Stomach (tissue), 9 donors: ENCODE data around the gene CCSAP. TPM values are rescaled to one million over a fixed set of nuclear protein-coding genes. Genes with fewer than 3 reads are reported as not detected.
"Not testable (repeated sequence)": the region's sequence is repeated elsewhere in the genome, so short reads cannot be mapped to it uniquely, and the experiment has no call there.

Source experiments
- DNase-seq, 2 donors: peaks; one replicate each; pipeline versions ENCODE4 v3.0.0 to v3.0.0-alpha.2; 2013 to 2019
- H3K27ac ChIP-seq, 5 donors: fragments of 200-600 bp in 4 of 5; sonication (generic) in 4 of 5; one replicate each; pipeline ENCODE4 v1.5.1; 2013 to 2019; ENCODE audit warnings: mild to moderate bottlenecking in 1 of 5, moderate library complexity in 1 of 5
- H3K27me3 ChIP-seq, 3 donors: fragments of 200-600 bp; sonication (generic); one replicate each; pipeline ENCODE4 v1.5.1; 2017 to 2019; ENCODE audit warnings: mixed run types in 1 of 3
- H3K36me3 ChIP-seq, 4 donors: fragments of 200-600 bp; sonication (generic); 1 replicate in 3 of 4; 2 replicates in 1 of 4; pipeline ENCODE4 v1.5.1; 2016 to 2019
- H3K4me1 ChIP-seq, 4 donors: fragments of 200-600 bp; sonication (generic); one replicate each; pipeline ENCODE4 v1.5.1; 2016 to 2019
- H3K4me3 ChIP-seq, 4 donors: fragments of 200-600 bp; sonication (generic) in 3 of 4; one replicate each; pipeline ENCODE4 v1.5.1; 2016 to 2019; ENCODE audit warnings: mild to moderate bottlenecking in 1 of 4
- H3K9me3 ChIP-seq, 4 donors: fragments of 200-600 bp; sonication (generic); one replicate each; pipeline ENCODE4 v1.5.1; 2016 to 2019
- EP300 ChIP-seq: sonication (generic); formaldehyde crosslinking; IDR thresholded peaks from one replicate; pipeline ENCODE4 v1.6.1; 2017; ENCODE audit warnings: antibody characterized with exemption
- POLR2A ChIP-seq, 4 donors: fragments of 450-650 bp; IDR thresholded peaks; one replicate each; pipeline ENCODE4 v1.6.1; 2016; ENCODE audit warnings: antibody characterized with exemption in 4 of 4, control low read depth in 2 of 4, mild to moderate bottlenecking in 1 of 4, moderate library complexity in 1 of 4
- POLR2AphosphoS5 ChIP-seq, 3 donors: sonication (generic); formaldehyde crosslinking; IDR thresholded peaks; one replicate each; pipeline ENCODE4 v1.6.1; 2016; ENCODE audit warnings: antibody characterized with exemption in 3 of 3
- WGBS, 5 donors: extraction: QIAGEN DNeasy Blood & Tissue Kit in 3 of 5; methylation state at CpG; one replicate each; pipeline versions ENCODE4 v1.1.5 to v1.1.7; 2013 to 2018; 5-methylcytosine and 5-hydroxymethylcytosine counted together
- intact Hi-C: fragments of 100-400 bp; cut with DNase I; formaldehyde crosslinking; loops from one replicate; pipeline ENCODE4 v1.15.1; 2023; ENCODE audit warnings: low total_unique reads
- polyA plus RNA-seq, 3 donors: library from polyadenylated mRNA; stranded (reverse); fragments of 200-250 nt; gene quantifications; one replicate each; pipeline ENCODE4 v1.2.3, GENCODE V29; 2013
- total RNA-seq, 5 donors: library from RNA; depleted of rRNA; stranded (reverse); fragments of >200 nt; gene quantifications; one replicate each; pipeline versions ENCODE4 v1.1.0 to v1.2.3, GENCODE V29; 2014 to 2016
- TF ChIP-seq, protein P1 (sequence below), 7 experiments: fragments of 450-650 bp in 4 of 7; fragments of 200-600 bp in 3 of 7; sonication (generic) in 3 of 7; IDR thresholded peaks; one replicate each; pipeline ENCODE4 v1.5.1; 2016 to 2019; ENCODE audit warnings: antibody characterized with exemption in 7 of 7, control low read depth in 2 of 7, mild to moderate bottlenecking in 1 of 7
- donor health status: healthy with polysubstance abuse.
- donor health status: Bipolar disorder and iron deficiency.
- donor health status: healthy.

The CCSAP gene
- total and polyA plus RNA-seq, 8 donors, result 0.61 to 10.5 (median 3.4) TPM

DNA sequence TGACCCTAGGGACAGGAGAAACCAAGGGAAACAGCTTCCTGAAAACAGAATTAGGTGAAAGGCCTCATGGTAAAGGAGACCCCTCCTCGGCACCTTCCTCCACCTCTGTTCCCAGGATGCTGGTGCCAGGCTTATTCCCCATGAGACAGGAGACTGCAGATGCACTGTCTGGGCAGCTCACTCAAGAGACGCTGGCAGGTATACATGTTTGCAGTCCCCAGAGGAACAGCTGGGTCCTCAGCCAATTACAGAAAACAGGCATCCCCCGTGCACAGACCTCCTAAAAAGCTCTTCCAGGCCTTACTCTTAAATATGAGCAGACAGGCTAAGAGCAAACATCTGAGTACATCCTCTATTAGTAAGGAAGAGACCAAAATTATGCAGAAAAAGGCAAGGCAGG lies 6.5 kb downstream of the CCSAP start:
- Histone ChIP-seq H3K4me3 (no peak overlapping the region), H3K9me3 (peaks cover 0 to 10% (median 4%) of the 10 kb centered on the region in 4 donors), H3K27me3 (no peaks in the 10 kb centered on the region), H3K27ac (no peak overlapping the region), H3K4me1 (peaks cover 0 to 30% (median 14%) of the 10 kb centered on the region in 4 donors), H3K36me3 (peaks cover 0 to 11% (median 3%) of the 10 kb centered on the region in 4 donors)
- DNase-seq, result no peak
- intact Hi-C loops, result no loop called here
- 81 to 97% (median 88%) methylated on average over 3 of the region's 3 CpGs for WGBS, 5 donors
- TF ChIP-seq EP300 (no peak), POLR2A (IDR thresholded peaks at IDR 0.05) (no peak), POLR2AphosphoS5 (IDR thresholded peaks at IDR 0.05) (no peak)
- TF ChIP-seq, protein P1, sequence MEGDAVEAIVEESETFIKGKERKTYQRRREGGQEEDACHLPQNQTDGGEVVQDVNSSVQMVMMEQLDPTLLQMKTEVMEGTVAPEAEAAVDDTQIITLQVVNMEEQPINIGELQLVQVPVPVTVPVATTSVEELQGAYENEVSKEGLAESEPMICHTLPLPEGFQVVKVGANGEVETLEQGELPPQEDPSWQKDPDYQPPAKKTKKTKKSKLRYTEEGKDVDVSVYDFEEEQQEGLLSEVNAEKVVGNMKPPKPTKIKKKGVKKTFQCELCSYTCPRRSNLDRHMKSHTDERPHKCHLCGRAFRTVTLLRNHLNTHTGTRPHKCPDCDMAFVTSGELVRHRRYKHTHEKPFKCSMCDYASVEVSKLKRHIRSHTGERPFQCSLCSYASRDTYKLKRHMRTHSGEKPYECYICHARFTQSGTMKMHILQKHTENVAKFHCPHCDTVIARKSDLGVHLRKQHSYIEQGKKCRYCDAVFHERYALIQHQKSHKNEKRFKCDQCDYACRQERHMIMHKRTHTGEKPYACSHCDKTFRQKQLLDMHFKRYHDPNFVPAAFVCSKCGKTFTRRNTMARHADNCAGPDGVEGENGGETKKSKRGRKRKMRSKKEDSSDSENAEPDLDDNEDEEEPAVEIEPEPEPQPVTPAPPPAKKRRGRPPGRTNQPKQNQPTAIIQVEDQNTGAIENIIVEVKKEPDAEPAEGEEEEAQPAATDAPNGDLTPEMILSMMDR (IDR thresholded peaks at IDR 0.05), result no peak

- TF ChIP-seq POLR2A (IDR thresholded peaks at IDR 0.05), result no peak
- TF ChIP-seq, protein P1 (IDR thresholded peaks at IDR 0.05), result no peak
- no peak for TF ChIP-seq POLR2AphosphoS5 (IDR thresholded peaks at IDR 0.05)
- no peak for TF ChIP-seq EP300
- peaks cover 0 to 10% (median 4%) of the 10 kb centered on the region in 4 donors for H3K9me3 ChIP-seq
- no peak overlapping the region for H3K27ac ChIP-seq
- 93 to 100% (median 98%) methylated on average over 2 of the region's 2 CpGs for WGBS, 5 donors
- H3K4me3 ChIP-seq, result no peak overlapping the region
- intact Hi-C loops, result no loop called here
- no peaks in the 10 kb centered on the region for H3K27me3 ChIP-seq
- H3K4me1 ChIP-seq, result peaks cover 0 to 14% (median 3%) of the 10 kb centered on the region in 4 donors
- H3K36me3 ChIP-seq, result peaks cover 0 to 11% (median 6%) of the 10 kb centered on the region in 4 donors
- no peak for DNase-seq
Measured at GRCh38 chr1:229334716-229335115, 8.1 kb downstream of the CCSAP start.

- Histone ChIP-seq H3K36me3 (peaks cover 0 to 15% (median 6%) of the 10 kb centered on the region in 4 donors), H3K4me1 (peaks cover 0 to 10% (median 1%) of the 10 kb centered on the region in 4 donors), H3K27me3 (no peaks in the 10 kb centered on the region), H3K4me3 (no peak overlapping the region), H3K9me3 (peaks cover 0 to 10% (median 4%) of the 10 kb centered on the region in 4 donors), H3K27ac (no peak overlapping the region)
- DNase-seq, result no peak
- no peak for TF ChIP-seq EP300
- TF ChIP-seq POLR2AphosphoS5 (IDR thresholded peaks at IDR 0.05), result no peak
- TF ChIP-seq POLR2A (IDR thresholded peaks at IDR 0.05), result no peak
- TF ChIP-seq, protein P1 (IDR thresholded peaks at IDR 0.05), result no peak
- 69 to 99% (median 71%) methylated on average over 2 of the region's 2 CpGs for WGBS, 5 donors
- intact Hi-C loops, result no loop called here
Measured at GRCh38 chr1:229334269-229334668, 8.6 kb downstream of the CCSAP start.

DNA sequence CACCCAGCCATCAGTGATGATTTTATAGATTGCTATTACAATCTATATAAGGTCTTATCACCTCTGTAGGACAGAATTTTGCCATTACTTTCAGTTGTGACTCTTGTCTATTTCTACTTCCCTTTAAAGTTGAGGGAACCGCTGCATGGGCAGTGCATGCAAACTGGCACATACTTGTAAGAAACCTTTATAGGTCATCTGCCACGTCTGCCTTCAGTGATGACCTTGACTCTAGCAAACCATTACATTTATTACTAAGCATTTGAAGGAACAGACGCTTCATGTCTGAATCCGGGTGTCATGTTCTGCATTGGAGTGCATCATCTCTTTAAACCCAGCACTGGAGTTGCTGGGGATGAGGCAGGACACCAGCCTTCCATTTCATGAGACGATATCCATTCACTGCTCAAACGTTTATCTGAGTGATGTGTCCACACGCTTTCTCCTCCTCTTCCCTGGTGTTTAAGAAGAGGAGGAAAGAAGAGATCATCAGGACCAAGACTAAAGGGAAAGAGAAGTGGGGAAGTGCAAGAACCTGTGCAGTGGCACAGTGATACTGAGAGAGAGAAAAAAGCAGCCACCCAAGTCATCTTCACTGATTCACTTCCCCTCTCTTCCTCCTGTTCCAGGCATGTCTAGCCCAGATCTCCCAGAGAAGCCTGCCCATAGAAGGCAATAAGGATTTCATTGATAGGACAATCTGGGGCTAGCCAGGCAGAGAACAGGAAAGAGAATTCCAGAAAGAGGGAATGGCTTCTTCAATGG lies 14.1 kb downstream of the CCSAP start:
- Histone ChIP-seq H3K27me3 (no peaks in the 10 kb centered on the region), H3K27ac (no peak overlapping the region), H3K4me1 (peaks cover 0 to 10% (median 0%) of the 10 kb centered on the region in 4 donors), H3K36me3 (peaks cover 4 to 41% (median 26%) of the 10 kb centered on the region in 4 donors), H3K9me3 (peaks cover 0 to 2% (median under 1%) of the 10 kb centered on the region in 4 donors), H3K4me3 (no peak overlapping the region)
- TF ChIP-seq, protein P1 (IDR thresholded peaks at IDR 0.05), result no peak
- no peak for TF ChIP-seq EP300
- no peak for TF ChIP-seq POLR2AphosphoS5 (IDR thresholded peaks at IDR 0.05)
- no peak for TF ChIP-seq POLR2A (IDR thresholded peaks at IDR 0.05)
- intact Hi-C loops, result no loop called here
- DNase-seq, result no peak
- 79 to 96% (median 83%) methylated on average over 7 of the region's 7 CpGs for WGBS, 5 donors

DNA sequence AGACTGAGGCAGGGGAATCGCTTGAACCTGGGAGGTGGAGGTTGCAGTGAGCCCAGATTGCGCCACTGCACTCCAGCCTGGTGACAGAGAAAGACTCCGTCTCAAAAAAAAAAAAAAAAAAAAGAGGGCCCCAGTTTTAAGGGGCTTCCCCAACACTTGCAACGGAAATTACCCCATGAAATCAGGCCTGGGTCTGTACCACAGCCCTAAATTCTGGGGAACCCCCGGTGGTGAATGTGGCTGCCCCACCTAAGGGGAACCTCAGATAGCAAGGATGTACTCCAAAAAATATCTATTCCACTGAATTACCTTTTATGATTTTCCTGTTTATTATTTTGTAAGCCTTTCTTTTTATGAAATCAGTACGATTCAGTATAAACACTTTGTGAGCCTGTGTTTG lies 15.1 kb downstream of the CCSAP start:
- H3K9me3 ChIP-seq, H3K27ac ChIP-seq, DNase-seq, H3K4me3 ChIP-seq, H3K4me1 ChIP-seq, H3K27me3 ChIP-seq, intact Hi-C loops: not testable (repeated sequence)
- H3K36me3 ChIP-seq, result peaks cover 4 to 51% (median 36%) of the 10 kb centered on the region in 4 donors
- 90 to 94% (median 92%) methylated on average over 6 of the region's 6 CpGs for WGBS, 5 donors
